Tibial nerve (tissue), 3 donors: Measurements from ENCODE around the gene KCNQ1.

Source experiments
- POLR2A ChIP-seq, 2 donors: fragments of 450-650 bp; IDR thresholded peaks; one replicate each; pipeline ENCODE4 v1.6.1; 2017; ENCODE audit warnings: antibody characterized with exemption in 2 of 2, mild to moderate bottlenecking in 2 of 2, moderate library complexity in 2 of 2
- TF ChIP-seq, protein P1 (sequence below), 5 experiments: fragments of 200-600 bp in 3 of 5; fragments of 450-650 bp in 2 of 5; sonication (generic) in 3 of 5; IDR thresholded peaks; one replicate each; pipeline ENCODE4 v1.5.1; 2016 to 2019; ENCODE audit warnings: antibody characterized with exemption in 5 of 5, mild to moderate bottlenecking in 3 of 5, moderate library complexity in 2 of 5

DNA sequence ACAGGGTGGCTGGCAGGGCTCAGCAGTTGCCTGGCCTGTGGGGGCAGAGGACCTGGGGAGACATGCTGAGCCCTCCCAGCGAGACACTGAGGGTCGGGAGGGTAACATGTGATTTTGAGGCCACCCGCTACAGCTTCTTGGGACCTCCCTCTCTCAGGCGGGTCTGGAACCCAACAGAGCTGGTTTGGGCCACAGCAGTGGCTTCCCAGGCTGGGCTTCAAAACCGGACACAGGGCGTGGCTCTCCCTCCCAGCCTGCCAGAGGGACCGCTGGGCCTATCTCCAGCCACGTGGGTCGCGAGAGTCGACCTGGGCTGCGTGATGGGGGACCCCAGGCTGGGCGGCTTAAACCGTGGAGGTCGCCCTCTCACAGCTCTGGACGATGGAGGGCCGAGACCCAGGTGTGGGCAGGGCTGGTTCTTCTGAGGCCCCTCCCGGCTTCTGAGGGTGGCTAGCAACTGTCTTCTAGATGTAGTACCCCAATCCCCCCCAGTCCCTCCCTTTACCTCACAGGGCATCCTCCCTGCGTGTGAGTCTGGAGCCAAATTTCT is 91.7 kb downstream of the KCNQ1 start:
- TF ChIP-seq, protein P1, sequence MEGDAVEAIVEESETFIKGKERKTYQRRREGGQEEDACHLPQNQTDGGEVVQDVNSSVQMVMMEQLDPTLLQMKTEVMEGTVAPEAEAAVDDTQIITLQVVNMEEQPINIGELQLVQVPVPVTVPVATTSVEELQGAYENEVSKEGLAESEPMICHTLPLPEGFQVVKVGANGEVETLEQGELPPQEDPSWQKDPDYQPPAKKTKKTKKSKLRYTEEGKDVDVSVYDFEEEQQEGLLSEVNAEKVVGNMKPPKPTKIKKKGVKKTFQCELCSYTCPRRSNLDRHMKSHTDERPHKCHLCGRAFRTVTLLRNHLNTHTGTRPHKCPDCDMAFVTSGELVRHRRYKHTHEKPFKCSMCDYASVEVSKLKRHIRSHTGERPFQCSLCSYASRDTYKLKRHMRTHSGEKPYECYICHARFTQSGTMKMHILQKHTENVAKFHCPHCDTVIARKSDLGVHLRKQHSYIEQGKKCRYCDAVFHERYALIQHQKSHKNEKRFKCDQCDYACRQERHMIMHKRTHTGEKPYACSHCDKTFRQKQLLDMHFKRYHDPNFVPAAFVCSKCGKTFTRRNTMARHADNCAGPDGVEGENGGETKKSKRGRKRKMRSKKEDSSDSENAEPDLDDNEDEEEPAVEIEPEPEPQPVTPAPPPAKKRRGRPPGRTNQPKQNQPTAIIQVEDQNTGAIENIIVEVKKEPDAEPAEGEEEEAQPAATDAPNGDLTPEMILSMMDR (IDR thresholded peaks at IDR 0.05), result no peak
- no peak for TF ChIP-seq POLR2A (IDR thresholded peaks at IDR 0.05)
